ENCODE data around the gene NEU3. TPM values are rescaled to one million over a fixed set of nuclear protein-coding genes. Genes with fewer than 3 reads are reported as not detected.

Gene NEU3, protein sequence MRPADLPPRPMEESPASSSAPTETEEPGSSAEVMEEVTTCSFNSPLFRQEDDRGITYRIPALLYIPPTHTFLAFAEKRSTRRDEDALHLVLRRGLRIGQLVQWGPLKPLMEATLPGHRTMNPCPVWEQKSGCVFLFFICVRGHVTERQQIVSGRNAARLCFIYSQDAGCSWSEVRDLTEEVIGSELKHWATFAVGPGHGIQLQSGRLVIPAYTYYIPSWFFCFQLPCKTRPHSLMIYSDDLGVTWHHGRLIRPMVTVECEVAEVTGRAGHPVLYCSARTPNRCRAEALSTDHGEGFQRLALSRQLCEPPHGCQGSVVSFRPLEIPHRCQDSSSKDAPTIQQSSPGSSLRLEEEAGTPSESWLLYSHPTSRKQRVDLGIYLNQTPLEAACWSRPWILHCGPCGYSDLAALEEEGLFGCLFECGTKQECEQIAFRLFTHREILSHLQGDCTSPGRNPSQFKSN
- 10 to 100 TPM in 1 of 2 donors, 1 to 10 TPM in 1; 9.7 to 12.0 TPM for total RNA-seq
- polyA plus RNA-seq (ENCODE audit: insufficient read length in 6 of 6) = 10 to 100 TPM; 14.1 to 15.3 (median 14.9) TPM
- long read RNA-seq, donor 1, full-length matches to known transcripts = 1 of 1 reads
- long read RNA-seq, donor 1, partial matches to known transcripts = 0 of 1 reads
- long read RNA-seq, donor 1, other reads (novel, unspliced or antisense) = 0 of 1 reads
- long read RNA-seq, donor 2, partial matches to known transcripts = 0 of 3 reads
- long read RNA-seq, donor 2, other reads (novel, unspliced or antisense) = 0 of 3 reads
- long read RNA-seq, donor 3 = 0 reads
- long read RNA-seq, donor 4 = 0 reads
- long read RNA-seq, donor 5 = 0 reads
- long read RNA-seq, donor 6, partial matches to known transcripts = 0 of 1 reads
- long read RNA-seq, donor 6, other reads (novel, unspliced or antisense) = 0 of 1 reads
- long read RNA-seq, donor 7, partial matches to known transcripts = 0 of 1 reads
- long read RNA-seq, donor 7, other reads (novel, unspliced or antisense) = 0 of 1 reads
- long read RNA-seq, donor 8, full-length matches to known transcripts = 4 of 4 reads
- long read RNA-seq, donor 8, partial matches to known transcripts = 0 of 4 reads
- long read RNA-seq, donor 8, other reads (novel, unspliced or antisense) = 0 of 4 reads
- long read RNA-seq, donor 9 = 0 reads
- long read RNA-seq, donor 10 = 0 reads
- long read RNA-seq, donor 11 = 0 reads
- long read RNA-seq, donor 12, full-length matches to known transcripts = 2 of 2 reads
- long read RNA-seq, donor 12, partial matches to known transcripts = 0 of 2 reads
- long read RNA-seq, donor 12, other reads (novel, unspliced or antisense) = 0 of 2 reads

DNA sequence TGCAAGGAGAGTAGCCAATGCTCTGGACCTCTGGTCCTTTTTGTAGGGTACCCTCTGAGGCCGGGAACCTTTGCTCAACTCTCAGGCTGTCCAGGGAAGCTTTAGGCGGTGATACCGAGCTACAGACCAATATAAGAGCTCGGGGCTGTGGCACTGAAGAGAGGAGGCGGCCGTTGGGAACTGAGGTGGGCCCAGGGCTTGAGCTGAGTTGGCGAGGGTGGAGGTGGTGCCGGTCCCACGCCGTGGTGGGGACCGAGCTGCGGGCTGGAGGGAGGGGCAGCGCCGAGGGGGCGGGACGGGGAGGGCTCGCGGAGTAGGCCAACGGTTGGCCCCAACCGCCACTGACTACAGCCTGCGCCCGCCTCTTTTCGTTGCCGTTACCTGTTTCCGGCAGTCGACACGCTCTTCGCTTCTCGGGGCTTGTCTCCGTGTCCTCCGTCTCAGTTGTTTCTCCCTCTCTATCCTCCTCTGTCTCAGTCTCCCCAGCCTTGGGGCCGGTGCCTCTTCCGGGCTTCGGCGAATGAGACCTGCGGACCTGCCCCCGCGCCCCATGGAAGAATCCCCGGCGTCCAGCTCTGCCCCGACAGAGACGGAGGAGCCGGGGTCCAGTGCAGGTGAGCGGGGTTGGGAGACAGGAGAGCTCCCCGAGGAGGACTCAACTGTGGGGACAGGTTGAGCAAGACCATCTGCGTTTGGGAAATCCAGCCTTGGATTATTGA is at the start of gene NEU3:
Gene NEU3 (plus strand): TSS at position 393 of the 719 bp plus-strand sequence. CDS start 128 bp downstream, at position 521.
- intact Hi-C loops (cut with DNase I) = no loop called here
- DNase-seq = peak; percentile 55 to 95 (median 83)
- Histone ChIP-seq H3K27me3 (no peaks in the 10 kb centered on the region), H3K9me3 (no peaks in the 10 kb centered on the region), H3K36me3 (no peaks in the 10 kb centered on the region), H3K4me3 (peak within 1 kb of the TSS; percentile 52 to 69), H3K27ac (peak within 1 kb of the TSS; percentile 57 to 80), H3K4me1 (peaks cover 0 to 30% of the 10 kb centered on the region in 2 donors)
- ATAC-seq = peak; percentile 99
- TF ChIP-seq, protein P1, sequence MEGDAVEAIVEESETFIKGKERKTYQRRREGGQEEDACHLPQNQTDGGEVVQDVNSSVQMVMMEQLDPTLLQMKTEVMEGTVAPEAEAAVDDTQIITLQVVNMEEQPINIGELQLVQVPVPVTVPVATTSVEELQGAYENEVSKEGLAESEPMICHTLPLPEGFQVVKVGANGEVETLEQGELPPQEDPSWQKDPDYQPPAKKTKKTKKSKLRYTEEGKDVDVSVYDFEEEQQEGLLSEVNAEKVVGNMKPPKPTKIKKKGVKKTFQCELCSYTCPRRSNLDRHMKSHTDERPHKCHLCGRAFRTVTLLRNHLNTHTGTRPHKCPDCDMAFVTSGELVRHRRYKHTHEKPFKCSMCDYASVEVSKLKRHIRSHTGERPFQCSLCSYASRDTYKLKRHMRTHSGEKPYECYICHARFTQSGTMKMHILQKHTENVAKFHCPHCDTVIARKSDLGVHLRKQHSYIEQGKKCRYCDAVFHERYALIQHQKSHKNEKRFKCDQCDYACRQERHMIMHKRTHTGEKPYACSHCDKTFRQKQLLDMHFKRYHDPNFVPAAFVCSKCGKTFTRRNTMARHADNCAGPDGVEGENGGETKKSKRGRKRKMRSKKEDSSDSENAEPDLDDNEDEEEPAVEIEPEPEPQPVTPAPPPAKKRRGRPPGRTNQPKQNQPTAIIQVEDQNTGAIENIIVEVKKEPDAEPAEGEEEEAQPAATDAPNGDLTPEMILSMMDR (IDR thresholded peaks at IDR 0.05) = no peak

DNA sequence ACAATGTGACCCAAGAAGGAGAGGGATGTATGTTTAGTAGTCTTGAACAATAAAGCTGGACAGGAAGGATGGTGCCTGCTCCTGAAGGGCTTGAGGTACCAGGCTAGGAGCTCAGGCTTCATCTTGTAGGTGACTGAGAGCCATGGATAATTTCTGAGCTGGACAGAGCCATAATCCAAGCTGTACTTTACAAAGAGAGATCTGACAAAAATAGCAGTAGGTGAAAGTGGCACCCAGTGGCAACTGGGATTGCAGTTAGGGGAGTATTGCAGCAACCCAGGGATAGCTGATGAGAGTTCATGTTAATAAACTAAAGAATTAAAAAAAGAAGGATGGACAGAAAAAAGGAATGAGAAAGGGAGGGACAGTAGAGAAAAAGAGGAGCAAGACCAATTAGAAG is 47.2 kb upstream of the NEU3 start:
- DNase-seq (no peak), ATAC-seq (no peak)
- Histone ChIP-seq H3K27ac (no peak overlapping the region), H3K4me1 (no peaks in the 10 kb centered on the region), H3K4me3 (no peak overlapping the region), H3K36me3 (peaks cover 0 to 51% of the 10 kb centered on the region in 2 donors), H3K27me3 (no peaks in the 10 kb centered on the region), H3K9me3 (no peaks in the 10 kb centered on the region)
- intact Hi-C loops (cut with DNase I) = no loop called here
- TF ChIP-seq, protein P1 (IDR thresholded peaks at IDR 0.05) = no peak

DNA sequence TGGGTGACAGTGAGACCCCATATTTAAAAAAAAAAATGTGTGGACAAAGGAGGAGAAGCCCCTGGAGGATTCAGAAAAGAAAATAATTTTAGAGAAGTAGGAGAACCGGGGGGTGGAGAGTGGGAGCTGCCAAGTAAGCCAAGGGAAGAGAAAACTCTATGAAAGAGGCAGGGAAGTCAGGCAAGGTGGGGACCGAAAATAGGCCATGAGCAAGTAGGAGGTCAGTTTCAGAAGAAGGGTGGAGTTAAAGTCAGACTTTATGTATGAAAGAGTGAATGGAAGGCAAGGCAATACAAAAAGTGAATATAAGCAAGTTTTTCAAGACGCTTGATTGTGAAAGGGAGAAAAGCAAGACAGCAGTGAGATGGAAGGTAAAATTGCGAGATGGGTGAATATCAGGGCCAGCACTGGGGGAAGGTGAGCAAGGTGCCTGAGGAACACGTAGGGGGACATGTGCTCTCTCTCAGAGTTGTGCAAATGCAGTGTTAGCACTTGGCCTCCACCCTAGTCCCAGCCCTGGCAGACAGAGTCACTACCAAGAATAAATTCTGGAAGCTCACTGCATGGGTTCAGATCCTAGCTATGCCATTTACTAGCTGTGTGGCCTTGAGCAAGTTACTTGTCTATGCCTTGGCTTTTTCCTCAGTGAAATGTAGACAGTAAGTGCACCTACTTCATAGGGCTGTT is 46.5 kb upstream of the NEU3 start:
- no peak for DNase-seq
- ATAC-seq = no peak
- TF ChIP-seq, protein P1 (IDR thresholded peaks at IDR 0.05) = no peak
- no peak overlapping the region for H3K4me3 ChIP-seq
- no peaks in the 10 kb centered on the region for H3K9me3 ChIP-seq
- H3K4me1 ChIP-seq = no peaks in the 10 kb centered on the region
- intact Hi-C loops (cut with DNase I) = no loop called here
- peaks cover 0 to 43% of the 10 kb centered on the region in 2 donors for H3K36me3 ChIP-seq
- H3K27ac ChIP-seq = no peak overlapping the region
- H3K27me3 ChIP-seq = no peaks in the 10 kb centered on the region

DNA sequence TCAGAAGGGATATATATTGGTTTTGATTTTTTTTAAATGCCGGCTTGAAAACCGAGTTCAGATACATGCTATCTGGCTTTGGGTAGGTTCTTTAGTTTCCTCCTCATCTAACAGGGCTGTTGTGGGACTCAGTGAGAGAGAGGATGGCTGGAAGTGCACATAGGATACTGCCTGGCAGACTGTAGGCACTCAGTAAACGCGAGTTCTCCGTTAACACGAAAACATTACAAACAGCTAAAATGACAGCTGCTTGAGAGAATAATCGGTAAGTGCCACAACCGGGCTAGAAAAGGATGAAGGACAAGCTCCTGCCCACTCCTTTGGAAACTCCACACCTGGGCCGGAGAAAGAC is 40.2 kb upstream of the NEU3 start:
- ATAC-seq (peak; percentile 49), DNase-seq (no peak)
- intact Hi-C loops (cut with DNase I) = no loop called here
- Histone ChIP-seq H3K4me3 (peak overlapping the region; percentile 76 to 89), H3K27ac (peak overlapping the region; percentile 65 to 88), H3K27me3 (no peaks in the 10 kb centered on the region), H3K36me3 (peaks cover 0 to 14% of the 10 kb centered on the region in 2 donors), H3K4me1 (peaks cover 14 to 49% of the 10 kb centered on the region in 2 donors), H3K9me3 (no peaks in the 10 kb centered on the region)
- TF ChIP-seq, protein P1 (IDR thresholded peaks at IDR 0.05) = no peak

Data from left lung (tissue), 14 donors.